GM19023 (cell line): ENCODE data around the gene VANGL2.

Experiments
- ATAC-seq: cut with Tn5 transposase; IDR thresholded peaks from one replicate; pipeline ENCODE4 v1.9.1; 2021; ENCODE audit warnings: mild to moderate bottlenecking, moderate library complexity; ENCODE audit not compliant: unreplicated experiment

VANGL2 gene

GRCh38 chr1:160400223-160400645 is at the start of gene VANGL2:
TSS of gene VANGL2 (plus strand) at chr1:160400564. CDS start at chr1:160415838, 15,274 bp downstream.
- ATAC-seq: no peak

- no peak for ATAC-seq
These were observed 48.7 kb upstream of the VANGL2 start for GRCh38 chr1:160351629-160352028.

- no peak for ATAC-seq
These were observed 47.8 kb upstream of the VANGL2 start for GRCh38 chr1:160352555-160352954.

DNA sequence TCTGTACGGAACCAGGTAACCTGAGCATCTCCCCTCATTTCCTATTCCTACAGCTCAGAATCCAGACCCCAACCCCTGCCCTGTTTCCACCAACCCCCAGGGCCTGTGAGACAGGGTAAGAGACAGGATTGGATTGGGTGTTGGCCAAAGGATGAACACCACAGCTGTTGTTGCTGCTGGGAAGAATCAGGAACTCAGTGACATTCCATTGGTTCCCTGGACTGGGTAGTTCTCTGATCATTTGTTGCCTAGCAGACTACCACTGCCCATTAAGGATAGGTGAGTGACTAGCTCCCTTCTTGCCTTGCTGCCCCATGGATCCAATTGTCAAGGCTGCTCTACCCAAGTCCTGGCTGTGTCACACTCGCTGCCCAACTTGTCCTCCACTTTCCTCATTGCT is 47.1 kb upstream of the VANGL2 start:
- no peak for ATAC-seq

DNA sequence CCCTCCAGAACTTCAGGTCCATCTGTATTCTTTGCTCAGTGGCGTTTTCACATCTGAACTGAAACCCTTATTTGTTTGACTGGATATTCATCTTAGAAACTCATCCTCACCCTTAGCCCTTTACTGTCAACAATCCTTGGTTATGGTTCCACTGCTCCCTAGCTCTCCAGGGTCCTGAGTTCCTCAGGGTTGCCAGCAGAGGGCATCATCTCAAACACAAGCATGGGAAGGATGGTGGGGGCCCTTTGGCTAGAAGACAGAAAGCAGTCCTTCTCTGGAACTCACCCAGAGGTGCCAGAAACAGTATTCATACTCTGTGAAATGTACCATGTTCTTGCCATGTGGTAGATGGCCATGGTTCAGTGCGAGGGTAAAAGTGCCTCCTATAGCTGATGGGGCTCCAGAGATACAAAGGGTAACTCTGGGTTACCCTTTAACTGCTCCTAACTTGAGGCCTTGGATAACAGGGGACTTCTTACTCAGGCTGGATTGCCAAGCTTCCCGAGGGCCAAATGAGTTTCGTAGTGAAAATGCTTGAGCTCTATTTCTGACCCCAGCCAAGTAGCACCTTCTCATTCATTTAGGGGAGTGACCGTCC is 45.9 kb upstream of the VANGL2 start:
- ATAC-seq: no peak

GRCh38 chr1:160357286-160358002 is 42.9 kb upstream of the VANGL2 start:
- ATAC-seq: no peak

DNA sequence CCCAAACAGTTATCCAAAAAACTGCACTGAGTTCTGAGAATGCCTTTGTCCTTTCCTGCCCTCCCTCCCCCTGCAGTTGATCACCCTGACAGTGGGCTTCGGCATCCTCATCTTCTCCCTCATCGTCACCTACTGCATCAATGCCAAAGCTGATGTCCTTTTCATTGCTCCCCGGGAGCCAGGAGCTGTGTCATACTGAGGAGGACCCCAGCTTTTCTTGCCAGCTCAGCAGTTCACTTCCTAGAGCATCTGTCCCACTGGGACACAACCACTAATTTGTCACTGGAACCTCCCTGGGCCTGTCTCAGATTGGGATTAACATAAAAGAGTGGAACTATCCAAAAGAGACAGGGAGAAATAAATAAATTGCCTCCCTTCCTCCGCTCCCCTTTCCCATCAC is 42.3 kb upstream of the VANGL2 start:
- ATAC-seq: no peak

- no peak for ATAC-seq
These were observed 40.7 kb upstream of the VANGL2 start for GRCh38 chr1:160359559-160360226.

GRCh38 chr1:160360227-160360695 is 40.1 kb upstream of the VANGL2 start:
- no peak for ATAC-seq

- ATAC-seq: no peak
These were observed 39.2 kb upstream of the VANGL2 start for GRCh38 chr1:160361199-160361598.

- no peak for ATAC-seq
These were observed 38.6 kb upstream of the VANGL2 start for GRCh38 chr1:160361814-160362167.

GRCh38 chr1:160362168-160362957 is 38.0 kb upstream of the VANGL2 start:
- ATAC-seq: no peak

GRCh38 chr1:160363010-160363409 is 37.4 kb upstream of the VANGL2 start:
- no peak for ATAC-seq

DNA sequence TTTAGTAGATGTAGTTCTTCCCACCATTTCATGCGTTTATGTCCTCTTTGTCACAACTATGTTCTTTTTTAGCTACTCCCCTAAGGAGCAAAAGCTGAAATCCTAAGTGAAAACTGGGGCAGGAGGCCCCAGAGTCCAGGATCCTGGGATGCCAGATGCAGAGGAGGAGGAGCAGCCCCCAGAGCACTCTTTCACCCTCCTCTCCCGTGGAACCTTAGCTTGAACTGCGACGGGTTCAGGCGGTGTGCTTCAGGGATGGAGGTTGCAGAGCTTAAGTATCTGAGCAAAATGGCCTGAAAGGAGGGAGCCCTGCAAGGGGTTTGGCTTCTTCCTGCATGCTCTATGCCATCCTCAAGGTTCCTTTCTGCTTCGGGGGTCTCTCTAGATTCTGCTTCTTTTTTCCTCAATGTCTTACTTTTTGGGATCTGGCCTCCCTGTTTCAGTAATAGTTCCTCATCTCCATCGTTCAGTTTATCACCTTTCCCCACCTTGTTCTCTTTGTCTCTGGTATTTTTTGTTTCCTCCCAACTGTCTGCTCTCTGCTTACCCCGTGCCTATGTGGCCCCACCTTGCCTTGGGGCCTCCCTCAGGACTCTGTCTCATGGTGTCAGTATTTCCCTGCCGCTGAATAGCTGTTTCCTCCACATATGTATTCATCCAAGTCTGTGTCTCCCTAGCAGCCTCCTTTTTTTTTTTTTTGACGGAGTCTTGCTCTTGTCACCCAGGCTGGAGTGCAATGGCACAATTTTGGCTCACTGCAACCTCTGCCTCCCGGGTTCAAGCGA is 36.2 kb upstream of the VANGL2 start:
- no peak for ATAC-seq

DNA sequence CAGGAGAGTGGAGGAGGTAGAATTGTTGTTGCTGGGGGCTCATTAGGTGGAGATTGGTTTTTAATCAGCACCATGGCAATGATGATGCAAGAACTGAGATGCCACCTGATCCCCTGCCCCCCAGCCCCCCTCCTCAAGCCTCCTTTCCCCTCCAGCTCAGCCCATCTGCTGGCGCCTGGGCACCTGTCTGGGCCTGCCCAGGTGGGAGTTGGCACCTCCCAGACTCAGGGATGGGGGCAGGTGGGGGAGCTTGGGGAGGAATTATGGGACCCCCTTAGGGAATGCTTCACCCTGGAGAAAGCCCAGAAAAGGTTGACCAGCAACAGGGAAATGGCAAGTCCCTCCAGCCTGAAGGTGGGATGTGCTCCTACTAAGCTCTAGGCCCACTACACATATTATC is 35.0 kb upstream of the VANGL2 start:
- no peak for ATAC-seq

DNA sequence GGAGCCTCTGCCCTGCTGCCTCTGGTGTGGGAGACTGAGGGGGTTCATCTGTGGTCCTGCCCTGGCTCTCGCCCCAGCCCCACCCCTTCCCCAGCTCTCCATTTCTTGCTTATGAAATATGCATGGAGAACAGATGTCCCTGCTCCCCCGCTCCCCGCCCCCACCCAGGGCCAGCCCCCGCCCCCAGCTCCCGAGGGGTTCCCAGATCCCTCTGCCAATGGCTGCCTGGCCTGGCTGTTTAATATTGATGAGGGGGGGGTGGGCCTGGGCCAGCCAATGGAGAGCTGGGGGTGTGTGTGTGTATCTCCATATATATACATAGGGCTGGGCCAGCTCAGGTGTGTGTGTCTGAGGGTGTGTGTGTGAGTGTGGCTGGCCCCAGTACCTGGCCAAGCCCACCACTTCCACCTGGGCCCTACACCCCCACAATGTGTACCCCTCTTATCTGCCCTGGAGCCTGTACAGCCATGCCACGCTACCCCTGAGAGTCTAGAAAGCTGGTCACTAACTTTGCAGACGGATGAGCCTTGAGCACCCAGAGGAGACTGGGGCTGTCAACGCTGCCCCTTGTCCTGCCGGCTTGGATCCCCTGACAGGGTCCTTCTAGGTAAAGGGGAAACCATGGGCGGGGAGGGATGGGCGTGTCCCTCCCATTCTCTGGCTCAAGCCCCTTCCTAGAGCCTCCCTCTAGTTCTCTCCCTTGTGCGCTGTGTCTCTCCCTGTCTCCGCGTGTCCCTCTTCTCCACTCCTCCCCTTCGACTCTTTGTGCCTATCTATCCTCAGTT is 33.4 kb upstream of the VANGL2 start, which contains the start of gene NHLH1:
NHLH1 (plus strand) TSS at position 341 of the 785 bp plus-strand sequence. CDS start 3,661 bp downstream, outside the sequence.
- ATAC-seq: no peak

GRCh38 chr1:160367516-160367900 is 32.9 kb upstream of the VANGL2 start:
- no peak for ATAC-seq

- ATAC-seq: no peak
These were observed 32.1 kb upstream of the VANGL2 start for GRCh38 chr1:160367934-160368923.
